NCI-H345 (cell line): ENCODE data around the gene DHX57.
"Not testable (repeated sequence)": the region's sequence is repeated elsewhere in the genome, so short reads cannot be mapped to it uniquely, and the experiment has no call there.

ENCODE experiments used
- DNase-seq: peaks from one replicate; lab custom pipeline; 2025; lab: John Stamatoyannopoulos, UW

DHX57 gene

GRCh38 chr2:38871432-38871831, 4.3 kb downstream of the DHX57 start:
- DNase-seq = no peak

DNA sequence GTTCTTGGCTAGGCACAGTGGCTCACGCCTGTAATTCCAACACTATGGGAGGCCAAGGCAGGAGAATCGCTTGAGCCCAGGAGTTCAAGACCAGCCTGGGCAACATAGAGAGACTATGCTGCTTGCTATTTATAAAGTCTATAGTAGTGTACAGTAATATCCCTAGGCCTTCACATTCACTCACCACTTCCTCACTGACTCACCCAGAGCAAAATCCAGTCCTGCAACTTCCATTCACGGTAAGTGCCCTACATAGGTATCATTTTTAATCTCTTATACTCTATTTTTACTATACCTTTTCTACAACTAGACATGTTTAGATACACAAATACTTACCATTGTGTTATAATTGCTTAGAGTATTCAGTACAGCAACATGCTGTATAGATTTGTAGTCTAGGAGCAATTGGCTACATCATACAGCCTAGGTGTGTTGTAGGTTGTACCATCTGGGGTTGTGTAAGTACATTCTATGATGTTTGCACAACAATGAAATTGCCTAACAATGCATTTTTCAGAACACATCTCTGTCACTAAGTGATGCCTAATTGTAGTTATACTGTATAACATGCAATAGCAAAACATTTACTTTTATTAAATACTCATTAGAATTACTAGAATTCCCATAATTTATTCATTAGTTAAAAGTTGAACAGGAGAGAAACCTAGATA, 8.8 kb downstream of the DHX57 start:
- DNase-seq = no peak

DNA sequence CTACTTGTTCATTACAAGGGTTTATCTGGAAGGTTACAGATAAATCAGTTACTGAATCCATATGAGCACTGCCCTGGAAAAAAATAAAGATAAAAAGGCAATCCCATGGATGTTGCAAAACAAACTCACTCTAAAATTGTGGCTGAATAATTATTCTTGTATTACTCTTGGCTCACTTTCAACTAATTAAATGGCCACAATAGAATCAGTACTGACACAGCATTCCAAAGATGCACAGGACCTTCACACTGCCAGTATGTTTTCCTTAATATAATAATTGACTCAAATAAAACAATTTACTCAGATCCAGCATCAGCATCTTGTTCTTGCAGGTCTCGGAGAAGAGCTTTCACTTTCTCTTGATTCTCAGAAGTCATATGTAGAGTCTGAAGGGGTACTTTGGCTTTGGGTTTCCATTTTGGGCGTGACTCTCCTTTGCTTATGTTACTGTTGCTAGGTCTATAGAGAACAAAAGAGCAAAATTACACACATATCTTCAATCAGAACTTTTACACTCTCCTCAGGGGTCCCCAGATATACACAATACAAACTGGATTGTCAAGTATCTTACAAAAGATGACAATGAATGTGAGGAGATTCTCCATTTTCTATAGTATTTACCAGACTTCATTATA, 12.6 kb downstream of the DHX57 start:
- DNase-seq = no peak

GRCh38 chr2:38862476-38862875, 13.3 kb downstream of the DHX57 start:
- DNase-seq = no peak

DNA sequence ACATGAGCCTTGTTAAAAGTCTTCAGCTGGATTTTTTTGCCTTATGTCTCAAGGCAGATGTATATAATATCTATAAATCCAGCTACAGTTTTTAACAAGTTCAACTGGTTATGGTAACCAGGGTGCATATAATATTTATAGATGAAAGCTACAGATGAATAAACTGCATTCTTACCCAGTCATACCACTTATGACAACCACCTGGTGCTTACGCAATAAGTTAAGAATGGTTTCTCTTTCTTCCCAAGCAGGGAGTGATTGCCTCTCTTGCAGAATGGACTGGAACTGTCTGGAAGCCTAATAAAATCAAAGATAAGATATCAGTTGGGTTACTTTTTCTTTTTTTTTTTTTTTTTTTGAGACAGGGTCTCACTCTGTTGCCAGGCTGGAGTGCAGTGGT, 19.6 kb downstream of the DHX57 start:
- no peak for DNase-seq

GRCh38 chr2:38850045-38850444, 25.7 kb downstream of the DHX57 start:
- DNase-seq = no peak

- DNase-seq = no peak
Measured at GRCh38 chr2:38836791-38837190, 38.9 kb downstream of the DHX57 start.

GRCh38 chr2:38835990-38836389, 39.7 kb downstream of the DHX57 start:
- no peak for DNase-seq

- DNase-seq = no peak
Measured at GRCh38 chr2:38835015-38835601, 40.6 kb downstream of the DHX57 start.

GRCh38 chr2:38830526-38831159, 45.1 kb downstream of the DHX57 start:
- no peak for DNase-seq

DNA sequence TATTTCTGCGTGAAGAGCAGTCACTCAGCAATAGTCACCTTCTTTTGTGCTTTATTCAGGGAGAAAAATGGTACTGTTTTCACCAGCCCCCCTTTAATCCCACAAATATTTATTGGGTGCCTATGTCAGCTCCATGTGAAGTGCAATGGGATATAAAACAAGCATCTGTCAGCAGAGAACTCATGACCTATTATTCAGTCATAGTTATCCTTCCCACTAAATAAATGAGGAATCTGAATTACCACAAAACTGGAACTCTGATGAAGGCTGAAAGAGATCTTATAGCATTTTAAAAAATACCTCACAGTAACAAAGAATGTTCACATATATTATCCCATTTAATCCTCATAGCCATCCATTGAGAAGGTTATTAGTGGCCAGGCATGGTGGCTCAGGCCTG, 45.8 kb downstream of the DHX57 start:
- DNase-seq = no peak

DNA sequence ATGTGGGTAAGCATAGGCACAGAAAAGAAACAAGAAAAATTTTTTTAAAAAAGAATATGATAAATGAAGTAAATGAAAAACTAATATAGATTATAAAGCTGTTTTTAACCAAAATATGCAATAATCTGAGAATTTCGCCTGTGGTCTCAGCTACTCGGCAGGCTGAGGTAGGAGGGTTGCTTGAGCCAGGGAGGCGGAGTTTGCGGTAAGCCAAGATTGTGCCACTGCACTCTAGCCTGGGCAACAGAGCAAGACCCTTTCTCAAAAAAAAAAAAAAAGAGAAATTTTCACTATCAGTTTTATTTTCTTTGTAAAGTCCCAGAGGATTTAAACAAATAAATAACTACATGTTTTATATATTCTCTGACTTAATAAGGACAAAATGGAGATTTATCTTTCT, 47.3 kb downstream of the DHX57 start:
- no peak for DNase-seq

DNA sequence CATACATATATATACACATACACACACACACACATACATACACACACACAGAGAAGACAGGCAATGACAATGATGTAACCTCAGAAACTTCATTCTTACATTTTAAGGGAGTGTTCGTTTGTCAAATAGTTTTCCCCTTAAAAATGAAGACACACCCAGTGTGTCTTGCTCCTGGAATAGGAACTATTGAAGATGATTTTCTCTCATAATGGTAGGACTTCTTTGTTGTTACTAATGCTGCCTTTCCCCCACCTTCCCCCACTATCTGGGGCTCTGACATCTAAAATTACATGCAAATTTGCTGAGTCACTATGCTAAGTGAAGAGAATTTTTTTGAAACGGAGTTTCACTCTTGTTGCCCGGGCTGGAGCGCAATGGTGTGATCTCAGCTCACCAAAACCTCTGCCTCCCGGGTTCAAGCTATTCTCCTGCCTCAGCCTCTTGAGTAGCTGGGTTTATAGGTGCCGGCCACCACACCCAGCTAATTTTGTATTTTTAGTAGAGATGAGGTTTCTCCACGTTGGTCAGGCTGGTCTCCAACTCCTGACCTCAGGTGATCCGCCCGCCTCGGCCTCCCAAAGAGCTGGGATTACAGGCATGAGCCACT, 48.1 kb downstream of the DHX57 start:
- not testable (repeated sequence) for DNase-seq

GRCh38 chr2:38825956-38826355, 49.8 kb downstream of the DHX57 start:
- DNase-seq = no peak

GRCh38 chr2:38824906-38825305, 50.8 kb downstream of the DHX57 start:
- DNase-seq = no peak

DNA sequence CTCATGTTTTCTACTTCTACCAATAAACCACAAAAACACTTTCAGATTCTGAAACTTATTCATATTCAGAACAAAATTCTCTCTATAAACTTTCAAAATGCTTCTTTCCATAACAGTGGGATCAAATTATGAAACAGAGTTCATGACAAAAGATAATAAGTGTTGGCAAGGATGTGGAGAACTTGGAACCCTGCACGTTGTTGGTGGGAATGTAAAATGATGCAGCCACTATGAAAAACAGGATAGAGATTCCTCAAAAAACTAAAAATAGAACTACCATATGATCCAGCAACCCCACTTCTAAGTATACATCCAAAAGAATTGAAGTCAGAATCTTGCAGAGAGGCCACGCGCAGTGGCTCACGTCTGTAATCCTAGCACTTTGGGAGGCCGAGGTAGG, 52.3 kb downstream of the DHX57 start:
- no peak for DNase-seq

- no peak for DNase-seq
Measured at GRCh38 chr2:38818565-38818964, 57.2 kb downstream of the DHX57 start.

GRCh38 chr2:38815936-38816335, 59.8 kb downstream of the DHX57 start:
- DNase-seq = no peak

DNA sequence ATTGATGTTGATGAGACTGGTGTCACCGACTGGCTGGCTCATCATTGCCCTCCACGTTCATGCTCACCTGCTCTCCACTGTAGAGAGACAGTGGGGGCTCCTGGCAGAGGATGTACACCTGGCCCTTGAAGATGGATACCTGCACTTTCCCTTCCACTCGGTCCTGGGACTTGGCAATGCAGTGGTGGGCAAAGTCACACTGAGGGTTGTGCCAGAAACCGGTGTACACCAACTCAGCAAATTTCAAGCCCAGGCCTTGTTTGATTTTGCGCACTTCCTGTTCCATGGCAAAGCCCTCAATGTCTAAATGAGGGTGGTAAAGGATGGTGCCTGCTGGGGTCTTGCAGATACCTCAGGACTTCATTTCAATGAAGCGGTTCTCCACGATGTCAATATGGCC, 65.2 kb downstream of the DHX57 start:
- DNase-seq = no peak

- no peak for DNase-seq
Measured at GRCh38 chr2:38808677-38809076, 67.1 kb downstream of the DHX57 start.

DNA sequence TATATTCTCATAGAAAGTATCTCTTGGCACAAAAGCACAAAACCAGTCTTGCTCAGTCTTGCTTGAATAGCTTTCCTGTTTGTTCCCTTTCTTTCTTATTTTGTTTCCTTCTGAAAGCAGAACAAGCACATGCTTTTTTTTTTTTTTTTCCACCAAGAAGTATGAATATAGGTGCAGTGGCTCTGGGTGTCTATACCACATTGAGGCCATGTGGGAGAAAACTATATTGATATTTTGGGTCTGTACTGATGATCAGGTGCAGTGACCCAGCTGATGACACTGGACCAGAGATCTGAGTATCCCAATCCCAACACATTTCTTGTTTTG, 69.0 kb downstream of the DHX57 start:
- DNase-seq = no peak

- no peak for DNase-seq
Measured at GRCh38 chr2:38806015-38806732, 69.6 kb downstream of the DHX57 start.
